ENCODE results near the gene PLCL2. TPM values are rescaled to one million over a fixed set of nuclear protein-coding genes. Genes with fewer than 3 reads are reported as not detected.

Gene PLCL2
- total RNA-seq, 1 experiment from 2014 or later: 3.0 TPM

- H3K27ac ChIP-seq (ENCODE audit: low read length): no peak overlapping the region
- no peak overlapping the region for H3K4me3 ChIP-seq (ENCODE audit: low read depth in 2 of 2, low read length in 2 of 2)
- intact Hi-C loops (cut with micrococcal nuclease; ENCODE audit: unreplicated experiment) (no loop called here), in situ Hi-C loops (cut with HindIII; ENCODE audit: low pct_unique_long_range_greater_than_20kb, low sequenced_read_pairs) (no loop called here)
- H3K36me3 ChIP-seq (ENCODE audit: control insufficient read depth, insufficient read depth, low read length): no peaks in the 10 kb centered on the region
- TF ChIP-seq TCF7L2 (IDR thresholded peaks at IDR 0.05; ENCODE audit: low read depth, low read length) (no peak), POLR2AphosphoS5 (IDR thresholded peaks at IDR 0.05; ENCODE audit: low read depth, low read length) (no peak), REST (IDR thresholded peaks at IDR 0.05; ENCODE audit: insufficient read depth in 1 of 2, low read depth in 2 of 2, low read length in 1 of 2) (no peak), SIN3A (IDR thresholded peaks at IDR 0.05; ENCODE audit: borderline replicate concordance, insufficient read depth, low read depth, low read length) (no peak), CTCF (IDR thresholded peaks at IDR 0.05) (no peak)
- no peak for ATAC-seq
- BruUV-seq (replicated peaks): no TSS peak
- no peaks in the 10 kb centered on the region for H3K27me3 ChIP-seq (ENCODE audit: control insufficient read depth, insufficient read depth, low read length)
- no peaks in the 10 kb centered on the region for H3K4me1 ChIP-seq (ENCODE audit: control insufficient read depth, insufficient read depth, low read length)
- DNase-seq (ENCODE audit: low read depth, low spot score): no peak
- H3K9me3 ChIP-seq (ENCODE audit: control insufficient read depth, insufficient read depth, low read depth, low read length): no peaks in the 10 kb centered on the region
- POLR2A ChIA-PET: no interaction called here
- CTCF ChIA-PET: no interaction called here
Measured at GRCh38 chr3:17013571-17013970, 128.8 kb downstream of the PLCL2 start.

- DNase-seq (ENCODE audit: low read depth, low spot score) (no peak), ATAC-seq (no peak)
- intact Hi-C loops (cut with micrococcal nuclease; ENCODE audit: unreplicated experiment) (no loop called here), in situ Hi-C loops (cut with HindIII; ENCODE audit: low pct_unique_long_range_greater_than_20kb, low sequenced_read_pairs) (no loop called here)
- TF ChIP-seq SIN3A (IDR thresholded peaks at IDR 0.05; ENCODE audit: borderline replicate concordance, insufficient read depth, low read depth, low read length) (no peak), REST (IDR thresholded peaks at IDR 0.05; ENCODE audit: insufficient read depth in 1 of 2, low read depth in 2 of 2, low read length in 1 of 2) (no peak), POLR2AphosphoS5 (IDR thresholded peaks at IDR 0.05; ENCODE audit: low read depth, low read length) (no peak), TCF7L2 (IDR thresholded peaks at IDR 0.05; ENCODE audit: low read depth, low read length) (no peak), CTCF (IDR thresholded peaks at IDR 0.05) (no peak)
- Histone ChIP-seq H3K27me3 (ENCODE audit: control insufficient read depth, insufficient read depth, low read length) (no peaks in the 10 kb centered on the region), H3K27ac (ENCODE audit: low read length) (no peak overlapping the region), H3K36me3 (ENCODE audit: control insufficient read depth, insufficient read depth, low read length) (no peaks in the 10 kb centered on the region), H3K4me3 (ENCODE audit: low read depth in 2 of 2, low read length in 2 of 2) (no peak overlapping the region), H3K4me1 (ENCODE audit: control insufficient read depth, insufficient read depth, low read length) (no peaks in the 10 kb centered on the region), H3K9me3 (ENCODE audit: control insufficient read depth, insufficient read depth, low read depth, low read length) (no peaks in the 10 kb centered on the region)
- CTCF ChIA-PET: no interaction called here
- no TSS peak for BruUV-seq (replicated peaks)
- POLR2A ChIA-PET: no interaction called here
Measured at GRCh38 chr3:17014284-17014683, 129.5 kb downstream of the PLCL2 start.

All from Panc1 (cell line).